Thymus (tissue), 11 donors: ENCODE data around the gene C11orf58. TPM values are rescaled to one million over a fixed set of nuclear protein-coding genes. Genes with fewer than 3 reads are reported as not detected.

ENCODE experiments used
- DNase-seq, 9 donors: peaks; one replicate each; pipeline ENCODE4 v3.0.0-alpha.2; 2013; ENCODE audit warnings: low spot score in 9 of 9, low read depth in 6 of 9, missing footprints in 1 of 9
- H3K27ac ChIP-seq, 2 donors: one replicate each; pipeline ENCODE4 v1.5.1; 2013; ENCODE audit warnings: control low read depth in 1 of 2, low read depth in 1 of 2, low read length in 1 of 2, mild to moderate bottlenecking in 1 of 2, moderate library complexity in 1 of 2
- H3K27me3 ChIP-seq, 2 donors: one replicate each; pipeline ENCODE4 v1.5.1; 2013; ENCODE audit warnings: low read length in 1 of 2; ENCODE audit not compliant: control insufficient read depth in 2 of 2, insufficient read depth in 1 of 2
- H3K36me3 ChIP-seq, 2 donors: one replicate each; pipeline ENCODE4 v1.5.1; 2013; ENCODE audit warnings: low read length in 1 of 2, mild to moderate bottlenecking in 1 of 2, moderate library complexity in 1 of 2; ENCODE audit not compliant: control insufficient read depth in 2 of 2, insufficient read depth in 2 of 2
- H3K4me1 ChIP-seq, 2 donors: one replicate each; pipeline ENCODE4 v1.5.1; 2013; ENCODE audit warnings: low read length in 2 of 2; ENCODE audit not compliant: control insufficient read depth in 2 of 2, insufficient read depth in 2 of 2
- H3K4me3 ChIP-seq, 2 donors: one replicate each; pipeline ENCODE4 v1.5.1; 2013; ENCODE audit warnings: low read length in 2 of 2, control low read depth in 1 of 2, mild to moderate bottlenecking in 1 of 2
- H3K9me3 ChIP-seq, 2 donors: one replicate each; pipeline ENCODE4 v1.5.1; 2013; ENCODE audit warnings: low read length in 1 of 2, mild to moderate bottlenecking in 1 of 2; ENCODE audit not compliant: control insufficient read depth in 2 of 2, insufficient read depth in 1 of 2
- WGBS: extraction: QIAGEN DNeasy Blood & Tissue Kit; methylation state at CpG from one replicate; pipeline ENCODE4 v1.1.7; 2013; 5-methylcytosine and 5-hydroxymethylcytosine counted together
- polyA plus RNA-seq: library from polyadenylated mRNA; stranded (reverse); fragments of 200-250 nt; gene quantifications from one replicate; pipeline ENCODE4 v1.2.3, GENCODE V29; 2013
- total RNA-seq: library from RNA; stranded (reverse); fragments of 120-200 nt; gene quantifications from one replicate; pipeline ENCODE4 v1.2.4, GENCODE V29; 2013
- donor health status: healthy.

C11orf58 gene
- total and polyA plus RNA-seq, 2 donors = 179 to 212 TPM

- Histone ChIP-seq H3K27me3 (no peaks in the 10 kb centered on the region), H3K27ac (no peak overlapping the region), H3K4me1 (peaks cover 0 to 7% of the 10 kb centered on the region in 2 donors), H3K4me3 (no peak overlapping the region), H3K36me3 (no peaks in the 10 kb centered on the region), H3K9me3 (no peaks in the 10 kb centered on the region)
- DNase-seq = no peak
- WGBS = 96% methylated on average over 10 of the region's 10 CpGs
Observed at GRCh38 chr11:16801288-16801980, 63.0 kb downstream of the C11orf58 start.

GRCh38 chr11:16804104-16804947 is 65.9 kb downstream of the C11orf58 start:
- Histone ChIP-seq H3K27me3 (no peaks in the 10 kb centered on the region), H3K4me1 (peaks cover 0 to 18% of the 10 kb centered on the region in 2 donors), H3K36me3 (no peaks in the 10 kb centered on the region), H3K4me3 (no peak overlapping the region), H3K27ac (no peak overlapping the region), H3K9me3 (no peaks in the 10 kb centered on the region)
- WGBS = 92% methylated on average over 7 of the region's 7 CpGs
- DNase-seq = no peak

GRCh38 chr11:16805938-16806337 is 67.5 kb downstream of the C11orf58 start:
- Histone ChIP-seq H3K36me3 (no peaks in the 10 kb centered on the region), H3K4me1 (peaks cover 0 to 21% of the 10 kb centered on the region in 2 donors), H3K27me3 (no peaks in the 10 kb centered on the region), H3K4me3 (no peak overlapping the region), H3K27ac (no peak overlapping the region), H3K9me3 (no peaks in the 10 kb centered on the region)
- WGBS = 95% methylated on average over 8 of the region's 8 CpGs
- no peak for DNase-seq

- DNase-seq = no peak
- Histone ChIP-seq H3K27ac (peak overlapping the region in 1 of 2 donors; percentile 46), H3K36me3 (no peaks in the 10 kb centered on the region), H3K27me3 (no peaks in the 10 kb centered on the region), H3K4me3 (no peak overlapping the region), H3K4me1 (peaks cover 0 to 21% of the 10 kb centered on the region in 2 donors), H3K9me3 (no peaks in the 10 kb centered on the region)
- 89% methylated on average over 11 of the region's 11 CpGs for WGBS
Observed at GRCh38 chr11:16806791-16807190, 68.3 kb downstream of the C11orf58 start.

- no peak for DNase-seq
- Histone ChIP-seq H3K9me3 (no peaks in the 10 kb centered on the region), H3K27ac (no peak overlapping the region), H3K4me3 (no peak overlapping the region), H3K36me3 (no peaks in the 10 kb centered on the region), H3K4me1 (peaks cover 0 to 21% of the 10 kb centered on the region in 2 donors), H3K27me3 (no peaks in the 10 kb centered on the region)
- 15% methylated on average over 3 of the region's 3 CpGs for WGBS
Observed at GRCh38 chr11:16807306-16807705, 68.9 kb downstream of the C11orf58 start.
